DOHH2 (cell line): ENCODE measurements around the gene ITPR2.

Experiments
- H3F3A ChIP-seq: fragments of 200-600 bp; sonication (generic), shearing (Covaris generic); 2 replicates; pipeline ENCODE4 v1.6.0; 2016; ENCODE audit warnings: antibody characterized with exemption, mild to moderate bottlenecking; ENCODE audit not compliant: control insufficient read depth, insufficient read depth
- H3K27ac ChIP-seq: fragments of 200-600 bp; sonication (generic); 2 replicates; pipeline ENCODE4 v1.5.1; 2014; ENCODE audit warnings: low read depth, mild to moderate bottlenecking, low read length, moderate library complexity
- H3K27me3 ChIP-seq: fragments of 200-600 bp; sonication (generic); 2 replicates; pipeline ENCODE4 v1.6.1; 2014; ENCODE audit warnings: mild to moderate bottlenecking, low read length, mixed read lengths; ENCODE audit not compliant: control insufficient read depth
- H3K36me3 ChIP-seq: fragments of 200-600 bp; sonication (generic); 2 replicates; pipeline ENCODE4 v1.6.1; 2014; ENCODE audit warnings: mild to moderate bottlenecking, low read length, moderate library complexity, mixed read lengths; ENCODE audit not compliant: control insufficient read depth
- H3K4me1 ChIP-seq: fragments of 200-600 bp; sonication (generic); 2 replicates; pipeline ENCODE4 v1.6.1; 2014; ENCODE audit warnings: mild to moderate bottlenecking, low read length, mixed read lengths; ENCODE audit not compliant: control insufficient read depth
- H3K4me2 ChIP-seq: fragments of 200-600 bp; sonication (generic); 2 replicates; pipeline ENCODE4 v1.6.0; 2014; ENCODE audit warnings: mild to moderate bottlenecking, low read length, moderate library complexity
- H3K4me3 ChIP-seq: fragments of 200-600 bp; sonication (generic); 2 replicates; pipeline ENCODE4 v1.5.1; 2014; ENCODE audit warnings: mild to moderate bottlenecking, low read length, mixed read lengths
- H3K79me2 ChIP-seq: fragments of 200-600 bp; sonication (generic); 2 replicates; pipeline ENCODE4 v1.6.1; 2014; ENCODE audit warnings: mild to moderate bottlenecking, low read length, mixed read lengths; ENCODE audit not compliant: control insufficient read depth
- H3K9me2 ChIP-seq: fragments of 200-600 bp; sonication (generic); replicated peaks from 2 replicates; pipeline ENCODE4 v1.6.1; 2014; ENCODE audit warnings: mild to moderate bottlenecking, low read length, mixed read lengths; ENCODE audit not compliant: control insufficient read depth
- H3K9me3 ChIP-seq: fragments of 200-600 bp; sonication (generic); 2 replicates; pipeline ENCODE4 v1.6.1; 2014; ENCODE audit warnings: antibody characterized with exemption, low read length, mixed read lengths; ENCODE audit not compliant: control insufficient read depth, insufficient read depth
- H4K20me1 ChIP-seq: fragments of 200-600 bp; sonication (generic); 2 replicates; pipeline ENCODE4 v1.6.0; 2014; ENCODE audit warnings: low read depth, mild to moderate bottlenecking, antibody characterized with exemption, low read length, moderate library complexity; ENCODE audit not compliant: control insufficient read depth, insufficient read depth
- EZH2phosphoT487 ChIP-seq: fragments of 200-600 bp; sonication (generic); IDR thresholded peaks from 2 replicates; pipeline ENCODE4 v1.6.1; 2017; ENCODE audit warnings: borderline replicate concordance, mild to moderate bottlenecking, antibody characterized with exemption, low read length, moderate library complexity, mixed read lengths
- TF ChIP-seq, protein P1 (sequence below): fragments of 200-600 bp; sonication (generic); IDR thresholded peaks from one replicate; pipeline ENCODE4 v1.5.1; 2014; ENCODE audit warnings: antibody characterized with exemption, mild to moderate bottlenecking, low read depth, low read length; ENCODE audit not compliant: poor library complexity, severe bottlenecking

Gene ITPR2

DNA sequence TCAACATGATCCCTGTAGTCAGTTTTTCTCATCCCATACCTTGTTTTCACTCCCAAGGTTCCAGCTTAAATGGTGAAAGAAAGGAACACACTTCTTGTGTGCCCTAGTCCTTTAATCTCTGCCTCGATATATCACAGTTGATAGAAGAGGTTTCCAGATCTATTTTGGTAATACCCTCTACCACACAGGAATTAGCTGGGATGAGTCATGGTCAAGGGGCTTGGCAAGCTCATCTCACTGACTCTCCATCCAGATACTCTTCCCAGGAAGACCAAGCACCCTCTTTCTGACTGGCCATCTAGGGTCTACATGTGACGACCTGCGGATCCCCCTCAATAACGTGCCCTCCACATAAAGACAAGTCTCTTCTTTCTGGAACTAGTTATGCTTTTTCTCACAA is 277.9 kb downstream of the ITPR2 start:
- peaks cover 12% of the 10 kb centered on the region; the same call in 1 of the 2 replicates for H3K36me3 ChIP-seq
- H3K9me3 ChIP-seq: no peaks in the 10 kb centered on the region
- H3K9me2 ChIP-seq: no peaks in the 10 kb centered on the region
- H3K79me2 ChIP-seq: no peaks in the 10 kb centered on the region
- H3K4me2 ChIP-seq: no peak overlapping the region
- H3F3A ChIP-seq: no peaks in the 10 kb centered on the region
- H3K4me1 ChIP-seq: no peaks in the 10 kb centered on the region
- H3K4me3 ChIP-seq: no peak overlapping the region
- H3K27me3 ChIP-seq: no peaks in the 10 kb centered on the region
- no peaks in the 10 kb centered on the region for H4K20me1 ChIP-seq
- H3K27ac ChIP-seq: no peak overlapping the region
- TF ChIP-seq, protein P1, sequence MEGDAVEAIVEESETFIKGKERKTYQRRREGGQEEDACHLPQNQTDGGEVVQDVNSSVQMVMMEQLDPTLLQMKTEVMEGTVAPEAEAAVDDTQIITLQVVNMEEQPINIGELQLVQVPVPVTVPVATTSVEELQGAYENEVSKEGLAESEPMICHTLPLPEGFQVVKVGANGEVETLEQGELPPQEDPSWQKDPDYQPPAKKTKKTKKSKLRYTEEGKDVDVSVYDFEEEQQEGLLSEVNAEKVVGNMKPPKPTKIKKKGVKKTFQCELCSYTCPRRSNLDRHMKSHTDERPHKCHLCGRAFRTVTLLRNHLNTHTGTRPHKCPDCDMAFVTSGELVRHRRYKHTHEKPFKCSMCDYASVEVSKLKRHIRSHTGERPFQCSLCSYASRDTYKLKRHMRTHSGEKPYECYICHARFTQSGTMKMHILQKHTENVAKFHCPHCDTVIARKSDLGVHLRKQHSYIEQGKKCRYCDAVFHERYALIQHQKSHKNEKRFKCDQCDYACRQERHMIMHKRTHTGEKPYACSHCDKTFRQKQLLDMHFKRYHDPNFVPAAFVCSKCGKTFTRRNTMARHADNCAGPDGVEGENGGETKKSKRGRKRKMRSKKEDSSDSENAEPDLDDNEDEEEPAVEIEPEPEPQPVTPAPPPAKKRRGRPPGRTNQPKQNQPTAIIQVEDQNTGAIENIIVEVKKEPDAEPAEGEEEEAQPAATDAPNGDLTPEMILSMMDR: no peak
- no peak for TF ChIP-seq EZH2phosphoT487

DNA sequence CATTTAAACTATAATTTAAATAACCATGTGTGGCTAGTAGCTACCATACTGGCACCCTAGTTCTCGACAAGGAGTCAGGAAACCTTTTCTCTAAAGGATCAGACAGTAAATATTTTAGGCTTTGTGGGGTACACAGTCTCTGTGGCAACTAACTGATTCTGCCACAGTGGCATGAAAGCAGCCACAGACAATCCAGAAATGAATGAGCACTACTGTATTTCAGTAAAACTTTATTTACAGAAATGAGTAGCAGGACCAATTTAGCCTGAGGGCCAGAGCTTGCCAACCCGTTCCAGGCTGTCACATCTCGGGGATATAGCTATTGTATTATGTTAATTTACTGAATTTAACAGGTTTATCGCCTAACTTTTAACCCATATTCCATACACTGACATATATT is 278.7 kb downstream of the ITPR2 start:
- Histone ChIP-seq H3K4me3 (no peak overlapping the region), H3K36me3 (peaks cover 12% of the 10 kb centered on the region; the same call in 1 of the 2 replicates), H3K4me2 (no peak overlapping the region), H4K20me1 (no peaks in the 10 kb centered on the region), H3K27ac (no peak overlapping the region), H3K4me1 (no peaks in the 10 kb centered on the region), H3K9me3 (no peaks in the 10 kb centered on the region), H3K27me3 (no peaks in the 10 kb centered on the region), H3K79me2 (no peaks in the 10 kb centered on the region), H3K9me2 (no peaks in the 10 kb centered on the region), H3F3A (no peaks in the 10 kb centered on the region)
- no peak for TF ChIP-seq EZH2phosphoT487
- TF ChIP-seq, protein P1: no peak

DNA sequence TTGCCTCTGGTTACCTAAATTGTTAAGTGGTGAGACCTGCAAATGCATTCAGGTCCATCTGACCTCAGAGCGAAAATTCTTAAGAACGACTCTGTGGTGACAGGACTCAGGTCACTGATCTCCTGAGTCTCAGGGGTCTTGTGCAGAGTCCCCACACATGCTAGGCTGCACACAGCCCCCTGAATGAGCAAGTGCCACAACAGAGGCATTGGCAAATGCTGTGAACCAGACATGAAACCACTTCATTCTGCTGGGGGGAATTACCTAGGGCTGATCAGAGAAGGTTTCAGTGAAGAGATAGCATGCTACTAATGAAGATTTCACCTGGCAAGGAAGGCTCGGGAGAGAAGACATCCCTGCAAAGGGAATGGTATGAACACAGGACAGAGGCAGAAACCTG is 281.6 kb downstream of the ITPR2 start:
- Histone ChIP-seq H3K36me3 (peaks cover 15% of the 10 kb centered on the region; the same call in 1 of the 2 replicates), H3K27ac (no peak overlapping the region), H3K27me3 (no peaks in the 10 kb centered on the region), H3K4me2 (no peak overlapping the region), H4K20me1 (no peaks in the 10 kb centered on the region), H3K79me2 (no peaks in the 10 kb centered on the region), H3K9me2 (no peaks in the 10 kb centered on the region), H3K4me1 (no peaks in the 10 kb centered on the region), H3K9me3 (no peaks in the 10 kb centered on the region), H3F3A (no peaks in the 10 kb centered on the region), H3K4me3 (no peak overlapping the region)
- TF ChIP-seq EZH2phosphoT487: no peak
- TF ChIP-seq, protein P1: no peak

DNA sequence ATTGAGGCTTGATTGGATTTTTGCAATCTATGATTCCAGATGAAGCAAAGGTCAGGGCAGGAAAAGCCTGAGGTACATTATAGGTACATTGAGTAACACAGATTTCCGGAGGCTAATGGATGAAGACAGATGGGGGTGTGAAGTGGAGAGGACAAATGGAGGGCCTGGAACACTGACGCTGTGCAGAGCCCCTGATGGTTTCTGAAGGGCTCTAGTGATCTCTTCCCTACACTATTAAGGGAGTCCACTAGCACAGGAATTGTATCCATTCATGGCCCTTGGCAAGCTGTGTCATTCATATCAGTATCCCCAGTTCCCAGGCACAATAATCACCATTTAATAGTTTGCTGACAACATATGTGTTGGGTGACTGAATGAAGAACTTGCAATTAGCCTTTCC is 284.8 kb downstream of the ITPR2 start:
- H3K4me1 ChIP-seq: no peaks in the 10 kb centered on the region
- H3K9me2 ChIP-seq: no peaks in the 10 kb centered on the region
- H3K27ac ChIP-seq: no peak overlapping the region
- no peaks in the 10 kb centered on the region for H3F3A ChIP-seq
- no peaks in the 10 kb centered on the region for H3K9me3 ChIP-seq
- TF ChIP-seq, protein P1: no peak
- TF ChIP-seq EZH2phosphoT487: no peak
- no peak overlapping the region for H3K4me2 ChIP-seq
- H3K36me3 ChIP-seq: peaks cover 6% of the 10 kb centered on the region; the same call in 1 of the 2 replicates
- H4K20me1 ChIP-seq: no peaks in the 10 kb centered on the region
- no peaks in the 10 kb centered on the region for H3K27me3 ChIP-seq
- H3K4me3 ChIP-seq: no peak overlapping the region
- no peaks in the 10 kb centered on the region for H3K79me2 ChIP-seq
